Ureter (tissue), 1 donor: Measurements from ENCODE around the gene PLTP. TPM values are rescaled to one million over a fixed set of nuclear protein-coding genes. Genes with fewer than 3 reads are reported as not detected.
"Not testable (repeated sequence)": the region's sequence is repeated elsewhere in the genome, so short reads cannot be mapped to it uniquely, and the experiment has no call there.

Experiments used
- DNase-seq: peaks from one replicate; pipeline ENCODE4 v3.0.0-alpha.2; 2020; ENCODE audit warnings: low spot score
- total RNA-seq: library from RNA; stranded (reverse); gene quantifications from one replicate; pipeline ENCODE4 v1.2.4, GENCODE V29; 2023
- donor health status: DM: yes; HTN: yes; CAD: no.

Gene PLTP
- total RNA-seq, 1 donor from 2014 or later = 101 TPM

GRCh38 chr20:45920462-45921336, 8.7 kb upstream of the PLTP start:
- no peak for DNase-seq

GRCh38 chr20:45919542-45920399, 7.8 kb upstream of the PLTP start:
- peak; percentile 65 for DNase-seq

DNA sequence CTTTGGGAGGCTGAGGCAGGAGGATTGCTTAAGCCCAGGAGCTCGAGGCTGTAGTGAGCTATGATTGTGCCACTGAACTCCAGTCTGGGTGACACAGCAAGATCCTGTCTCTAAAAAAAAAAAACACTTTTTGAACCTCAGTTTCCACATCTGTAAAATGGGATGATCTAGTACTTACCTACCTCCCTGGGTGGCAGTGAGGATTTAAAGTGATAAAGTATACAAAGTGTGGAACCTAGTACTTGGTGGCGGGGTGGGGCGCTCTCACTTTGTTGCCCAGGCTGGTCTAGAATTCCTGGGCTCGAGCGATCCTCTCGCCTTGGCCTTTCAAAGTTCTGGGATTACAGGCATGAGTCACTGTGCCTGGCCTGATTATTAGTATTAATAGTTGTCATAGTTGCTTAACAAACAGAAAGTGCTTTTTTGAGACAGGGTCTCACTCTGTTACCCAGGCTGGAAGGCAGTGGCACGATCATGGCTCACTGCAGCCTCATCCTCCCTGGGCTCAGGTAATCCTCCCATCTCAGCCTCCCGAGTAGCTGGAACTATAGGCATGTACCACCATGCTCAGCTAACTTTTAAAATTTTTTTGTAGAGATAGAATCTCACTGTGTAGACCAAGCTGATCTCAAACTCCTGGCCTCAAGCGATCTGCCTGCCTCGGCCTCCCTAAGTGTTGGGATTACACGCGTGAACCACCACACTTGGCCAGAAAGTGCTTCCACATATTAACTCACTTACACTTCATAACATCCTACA, 7.0 kb upstream of the PLTP start:
- no peak for DNase-seq

GRCh38 chr20:45918182-45918737, 6.3 kb upstream of the PLTP start:
- no peak for DNase-seq

DNA sequence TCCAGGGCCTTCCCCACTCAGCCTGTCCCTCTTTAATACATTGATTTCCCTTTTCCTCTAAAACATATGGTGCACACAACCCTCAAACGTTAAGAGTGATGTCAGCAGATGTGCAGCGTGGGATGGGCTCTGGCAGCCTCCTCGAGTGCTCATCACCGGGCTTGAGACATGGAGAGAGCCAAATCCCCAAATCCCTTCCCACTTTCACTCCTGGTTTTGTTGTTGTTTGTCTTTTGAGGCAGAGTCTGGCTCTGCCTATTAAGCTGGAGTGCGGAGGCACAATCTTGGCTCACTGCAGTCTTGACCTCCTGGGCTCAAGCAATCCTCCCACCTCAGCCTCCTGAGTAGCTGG, 5.8 kb upstream of the PLTP start:
- DNase-seq = no peak

- DNase-seq = no peak
These were observed 1.2 kb upstream of the PLTP start for GRCh38 chr20:45913116-45913515.

DNA sequence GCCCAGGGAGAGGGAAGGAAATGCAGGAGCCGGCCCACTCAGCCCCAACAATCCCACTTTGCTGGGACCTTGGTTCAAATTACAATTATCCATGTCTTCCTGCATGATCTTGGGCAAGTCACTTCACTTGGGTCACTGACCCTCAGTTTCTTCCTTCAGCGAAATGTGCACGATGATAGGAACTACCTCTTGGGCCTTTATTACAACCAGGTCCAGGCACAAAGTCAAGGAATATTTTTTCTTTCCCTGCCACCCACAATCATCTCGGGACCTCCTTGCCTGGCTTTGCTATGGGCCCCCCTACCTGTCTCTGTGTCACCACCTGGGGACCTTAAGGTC, 358 bp upstream of the PLTP start:
- no peak for DNase-seq

DNA sequence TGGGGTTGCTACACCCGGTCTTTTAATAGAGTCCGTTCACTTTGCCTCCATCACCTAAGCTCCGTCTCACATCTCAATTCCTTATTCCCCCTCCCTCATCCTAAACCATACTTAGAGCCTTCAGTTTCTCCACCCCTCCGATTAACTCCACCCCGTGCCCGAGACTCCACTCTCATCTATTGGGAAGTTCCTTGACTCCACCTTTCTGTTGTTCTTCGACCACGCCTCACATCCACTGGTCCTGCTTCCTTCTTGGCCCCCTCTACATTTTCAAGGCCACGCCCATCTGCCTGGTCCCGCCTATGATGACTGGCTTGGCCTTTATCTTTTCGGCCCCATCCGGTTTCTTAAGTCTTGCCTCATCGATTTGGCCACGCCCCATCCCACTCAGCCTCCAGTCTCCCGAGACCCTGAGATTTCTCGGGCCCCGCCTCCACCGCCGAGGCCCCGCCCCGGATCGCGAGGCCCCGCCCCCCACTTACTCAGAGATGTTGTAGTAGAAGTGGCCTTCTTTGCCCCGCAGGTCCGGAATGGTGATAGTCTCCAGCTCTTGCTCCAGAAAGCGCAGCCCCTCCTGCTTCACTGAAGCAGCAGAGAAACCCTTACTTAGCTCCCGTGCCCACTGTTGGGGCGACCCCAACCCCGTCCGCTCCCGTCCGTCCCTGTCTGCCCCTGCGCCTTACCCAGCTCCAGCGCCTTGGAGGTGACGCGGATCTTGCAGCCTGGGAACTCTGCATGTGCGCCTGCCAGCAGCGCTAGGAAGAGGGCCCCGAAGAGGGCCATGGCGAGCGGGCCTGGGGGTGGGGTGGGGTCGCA, 1.1 kb downstream of the PLTP start:
- peak; percentile 99 for DNase-seq

GRCh38 chr20:45909817-45910669, 1.9 kb downstream of the PLTP start:
- no peak for DNase-seq

GRCh38 chr20:45909336-45909808, 2.6 kb downstream of the PLTP start:
- no peak for DNase-seq

- no peak for DNase-seq
These were observed 3.9 kb downstream of the PLTP start for GRCh38 chr20:45908084-45908483.

DNA sequence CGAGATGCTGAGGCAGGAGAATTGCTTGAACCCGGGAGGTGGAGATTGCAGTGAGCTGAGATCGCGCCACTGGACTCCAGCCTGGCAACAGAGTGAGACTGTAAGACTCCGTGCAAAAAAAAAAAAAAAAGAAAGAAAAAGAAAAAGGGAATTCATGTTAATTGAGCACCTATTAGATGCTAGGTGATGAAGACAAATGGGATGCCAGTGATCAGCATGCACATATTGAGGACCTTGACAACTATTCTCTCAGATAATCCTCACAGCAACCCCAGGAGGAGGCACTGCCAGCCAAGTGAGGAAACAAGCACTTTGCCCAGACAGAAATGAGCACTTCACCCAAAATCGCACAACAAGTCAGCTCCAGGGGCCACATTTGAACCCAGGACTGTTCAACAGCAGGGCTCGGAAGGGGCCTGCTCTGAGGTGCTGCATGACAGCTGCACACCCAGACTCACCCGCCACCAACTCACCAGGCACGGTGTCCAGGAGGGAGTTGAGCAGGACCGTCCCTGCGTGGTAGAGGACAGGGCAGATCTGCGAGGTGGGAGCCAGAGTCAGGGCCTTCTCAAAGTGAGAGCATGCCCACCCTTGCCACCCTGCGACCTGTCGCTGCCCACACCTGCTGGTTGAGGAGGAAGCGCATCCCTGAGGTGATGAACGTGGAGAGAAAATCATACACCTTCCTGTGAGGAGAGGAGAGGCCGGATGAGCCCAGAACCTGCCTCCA, 4.6 kb downstream of the PLTP start:
- DNase-seq = no peak

GRCh38 chr20:45905505-45906079, 6.4 kb downstream of the PLTP start:
- no peak for DNase-seq

GRCh38 chr20:45904583-45905504, 7.1 kb downstream of the PLTP start:
- no peak for DNase-seq

- no peak for DNase-seq
These were observed 9.7 kb downstream of the PLTP start for GRCh38 chr20:45902199-45902701.

- not testable (repeated sequence) for DNase-seq
These were observed 10.6 kb downstream of the PLTP start for GRCh38 chr20:45901332-45901731.

DNA sequence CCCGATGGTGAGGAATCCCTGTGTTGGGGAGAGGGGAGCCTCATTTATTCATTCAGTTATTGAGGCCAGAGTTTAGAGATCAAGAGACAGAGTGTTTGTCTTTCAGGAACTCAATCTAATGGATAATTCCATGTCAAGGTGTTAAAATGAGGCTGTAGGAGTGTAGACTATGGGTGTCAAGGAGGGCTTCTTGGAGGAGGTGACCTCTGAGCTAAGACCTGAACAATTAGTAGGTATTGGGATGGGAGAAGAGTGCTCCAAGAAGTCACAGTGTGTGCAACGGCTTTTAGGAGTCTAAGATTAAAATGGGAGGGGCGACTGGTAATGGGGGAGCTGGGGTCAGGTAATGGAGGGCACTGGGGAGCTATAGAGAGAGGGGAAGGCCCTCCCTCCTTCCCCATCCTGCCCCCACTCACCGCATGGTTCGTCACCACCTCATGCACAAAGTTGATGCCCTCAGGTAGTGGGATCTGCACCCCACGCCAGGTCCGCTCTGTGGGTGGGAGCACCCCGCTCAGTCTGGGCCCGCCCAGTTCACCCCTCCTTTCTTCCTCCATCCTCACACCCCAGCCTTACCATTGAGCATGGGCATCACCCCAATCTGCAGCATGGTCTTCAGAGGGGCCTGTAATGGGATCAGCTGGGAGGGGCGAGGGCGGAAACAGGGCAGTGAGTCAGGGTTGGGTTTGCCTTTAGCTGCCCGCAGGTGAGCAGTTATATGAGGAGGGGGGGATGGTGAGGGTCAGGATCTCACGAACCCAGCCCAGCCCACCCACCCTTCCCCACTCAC, 12.7 kb downstream of the PLTP start:
- no peak for DNase-seq
